Gastrocnemius medialis (tissue), 4 donors: ENCODE data around the gene EN1. TPM values are rescaled to one million over a fixed set of nuclear protein-coding genes. Genes with fewer than 3 reads are reported as not detected.

ENCODE experiments used
- total RNA-seq, 4 donors: library from RNA; depleted of rRNA; stranded (reverse); fragments of >200 nt; gene quantifications; one replicate each; pipeline versions ENCODE4 v1.1.0 to v1.2.3, GENCODE V29; 2016

EN1 gene
- total RNA-seq, 4 donors from 2014 or later = 3.9 to 11.0 (median 6.7) TPM

Other genes with a start within 250 kb of the EN1 start
- gene MARCO, start 94.5 kb upstream of the EN1 start, total RNA-seq = 1 to 10 TPM in 3 of 4 donors, under 1 TPM in 1; 0.66 to 5.9 (median 2.6) TPM